Sigmoid colon (tissue), 4 donors: ENCODE results near the gene CIZ1.

Experiments used
- POLR2A ChIP-seq, 2 donors: fragments of 450-650 bp; IDR thresholded peaks; one replicate each; pipeline ENCODE4 v1.6.1; 2016; ENCODE audit warnings: antibody characterized with exemption in 2 of 2, mild to moderate bottlenecking in 2 of 2, moderate library complexity in 2 of 2
- POLR2AphosphoS5 ChIP-seq, 4 donors: sonication (generic); formaldehyde crosslinking; IDR thresholded peaks; one replicate each; pipeline ENCODE4 v1.6.1; 2017; ENCODE audit warnings: antibody characterized with exemption in 4 of 4
- TF ChIP-seq, protein P1 (sequence below), 4 experiments: fragments of 450-650 bp in 3 of 4; fragments of 200-600 bp in 1 of 4; IDR thresholded peaks; one replicate each; pipeline ENCODE4 v1.5.1; 2016 to 2019; ENCODE audit warnings: antibody characterized with exemption in 4 of 4, mild to moderate bottlenecking in 3 of 4, moderate library complexity in 2 of 4

DNA sequence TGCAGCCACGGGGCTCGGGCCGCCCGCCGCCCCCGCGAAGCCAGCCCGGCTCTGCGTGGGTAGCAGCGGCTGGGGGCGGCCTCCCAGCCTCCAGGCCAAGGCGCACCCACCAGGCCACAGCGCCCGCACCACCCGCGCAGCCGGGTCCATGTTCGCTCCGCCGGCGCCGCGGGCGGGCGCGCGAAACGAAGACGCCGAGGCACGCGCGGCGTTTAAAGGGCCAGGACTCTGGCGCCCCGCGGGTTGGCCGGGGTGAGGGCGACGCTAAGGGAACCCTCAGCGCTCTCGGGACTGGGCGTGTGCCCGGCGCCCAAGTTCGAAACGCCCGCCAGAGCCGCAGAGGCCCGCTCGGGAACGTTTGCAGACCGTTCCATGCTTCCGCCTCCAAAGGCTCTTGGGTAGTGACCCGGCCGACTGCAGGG, 63.8 kb downstream of the CIZ1 start, which contains the start of gene PTGES2:
- TF ChIP-seq, protein P1, sequence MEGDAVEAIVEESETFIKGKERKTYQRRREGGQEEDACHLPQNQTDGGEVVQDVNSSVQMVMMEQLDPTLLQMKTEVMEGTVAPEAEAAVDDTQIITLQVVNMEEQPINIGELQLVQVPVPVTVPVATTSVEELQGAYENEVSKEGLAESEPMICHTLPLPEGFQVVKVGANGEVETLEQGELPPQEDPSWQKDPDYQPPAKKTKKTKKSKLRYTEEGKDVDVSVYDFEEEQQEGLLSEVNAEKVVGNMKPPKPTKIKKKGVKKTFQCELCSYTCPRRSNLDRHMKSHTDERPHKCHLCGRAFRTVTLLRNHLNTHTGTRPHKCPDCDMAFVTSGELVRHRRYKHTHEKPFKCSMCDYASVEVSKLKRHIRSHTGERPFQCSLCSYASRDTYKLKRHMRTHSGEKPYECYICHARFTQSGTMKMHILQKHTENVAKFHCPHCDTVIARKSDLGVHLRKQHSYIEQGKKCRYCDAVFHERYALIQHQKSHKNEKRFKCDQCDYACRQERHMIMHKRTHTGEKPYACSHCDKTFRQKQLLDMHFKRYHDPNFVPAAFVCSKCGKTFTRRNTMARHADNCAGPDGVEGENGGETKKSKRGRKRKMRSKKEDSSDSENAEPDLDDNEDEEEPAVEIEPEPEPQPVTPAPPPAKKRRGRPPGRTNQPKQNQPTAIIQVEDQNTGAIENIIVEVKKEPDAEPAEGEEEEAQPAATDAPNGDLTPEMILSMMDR (IDR thresholded peaks at IDR 0.05) = no peak
- peak in 2 of 4 donors; percentile 50 to 58 for TF ChIP-seq POLR2AphosphoS5 (IDR thresholded peaks at IDR 0.05)
- no peak for TF ChIP-seq POLR2A (IDR thresholded peaks at IDR 0.05)
